GM18907 (cell line): ENCODE data around the gene SYNE3.
"Not testable (repeated sequence)": the region's sequence is repeated elsewhere in the genome, so short reads cannot be mapped to it uniquely, and the experiment has no call there.

ENCODE experiments used
- ATAC-seq: cut with Tn5 transposase; IDR thresholded peaks from one replicate; pipeline ENCODE4 v1.9.1; 2021; ENCODE audit warnings: mild to moderate bottlenecking, moderate library complexity; ENCODE audit not compliant: unreplicated experiment

Gene SYNE3

GRCh38 chr14:95524706-95525512 is 8.5 kb upstream of the SYNE3 start:
- no peak for ATAC-seq

GRCh38 chr14:95523815-95524448 is 7.5 kb upstream of the SYNE3 start:
- ATAC-seq, result no peak

DNA sequence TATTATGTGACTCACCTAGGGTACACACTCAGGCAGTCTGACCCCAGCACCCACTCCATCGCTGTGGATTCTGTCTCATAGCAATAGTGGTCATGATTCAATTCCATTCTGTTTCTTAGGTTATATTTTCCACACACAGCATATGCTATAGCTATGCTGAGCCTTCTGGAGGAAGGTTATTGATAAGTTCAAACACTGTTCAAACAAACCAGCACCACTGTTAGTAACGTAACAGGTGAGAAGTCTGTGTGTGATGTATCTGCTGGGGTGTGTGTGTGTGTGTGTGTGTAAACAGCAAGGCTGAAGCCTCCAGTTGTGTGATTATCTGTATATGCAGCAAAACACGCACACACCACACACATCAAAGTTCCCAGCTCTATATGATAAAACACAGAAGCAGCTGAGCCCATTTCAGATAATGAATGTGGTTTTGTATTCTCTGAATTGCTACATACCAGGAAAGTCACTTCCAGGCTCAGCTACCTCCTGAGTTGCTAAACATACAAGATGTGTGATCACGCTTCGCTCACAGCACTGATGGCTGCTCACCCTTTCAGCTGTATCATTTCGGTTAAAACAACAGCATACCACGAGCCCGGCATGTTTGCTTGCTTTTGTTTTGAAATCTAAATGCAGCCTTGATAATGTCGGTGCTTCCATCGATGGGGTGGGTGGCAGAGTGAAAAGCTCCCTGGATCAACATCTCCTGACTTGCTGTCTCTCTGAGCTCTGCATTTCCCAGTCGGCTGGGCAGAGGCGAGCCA is 6.8 kb upstream of the SYNE3 start:
- ATAC-seq, result no peak

- ATAC-seq, result no peak
Observed at GRCh38 chr14:95522556-95522955, 6.1 kb upstream of the SYNE3 start.

DNA sequence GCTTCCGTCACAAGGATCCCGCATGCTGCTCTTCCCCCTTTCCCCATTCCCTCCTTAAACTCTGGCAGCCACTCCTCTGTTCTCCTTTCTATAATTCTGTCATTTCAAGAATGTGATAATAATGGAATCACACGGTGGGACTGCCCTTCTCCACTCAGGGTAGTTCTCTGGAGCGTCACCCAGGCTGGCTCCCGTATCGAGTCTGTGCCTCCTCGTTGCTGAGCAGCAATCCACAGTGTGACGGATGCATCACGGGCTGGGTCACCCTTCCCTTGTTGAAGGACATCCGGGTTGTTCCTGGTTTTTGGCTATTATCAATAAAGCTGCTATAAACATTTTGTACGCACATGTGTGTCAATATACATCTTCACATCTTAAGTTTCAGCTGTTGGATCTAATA is 5.7 kb upstream of the SYNE3 start:
- ATAC-seq, result no peak

GRCh38 chr14:95521001-95521400 is 4.6 kb upstream of the SYNE3 start:
- ATAC-seq, result no peak

DNA sequence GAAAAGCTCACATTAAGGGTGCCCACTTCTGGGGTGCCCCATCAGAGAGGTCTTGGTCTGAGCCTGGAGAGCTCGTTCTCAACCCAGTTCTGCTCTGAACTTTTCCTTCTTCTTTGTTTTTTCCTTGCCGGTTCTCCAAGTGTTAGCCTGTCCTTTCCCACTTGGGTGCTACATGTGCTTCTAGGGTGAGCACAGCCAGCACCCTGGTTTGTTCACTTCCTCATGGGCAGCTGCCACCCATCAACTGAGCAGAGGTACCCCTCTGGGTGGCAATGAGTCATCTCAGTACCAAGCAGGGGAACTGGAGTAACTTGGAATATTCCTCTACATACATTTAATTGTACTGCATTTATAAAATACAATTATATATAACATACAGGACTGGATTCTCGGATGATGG is 3.9 kb upstream of the SYNE3 start:
- ATAC-seq, result no peak

- ATAC-seq, result no peak
Observed at GRCh38 chr14:95519699-95520098, 3.2 kb upstream of the SYNE3 start.

DNA sequence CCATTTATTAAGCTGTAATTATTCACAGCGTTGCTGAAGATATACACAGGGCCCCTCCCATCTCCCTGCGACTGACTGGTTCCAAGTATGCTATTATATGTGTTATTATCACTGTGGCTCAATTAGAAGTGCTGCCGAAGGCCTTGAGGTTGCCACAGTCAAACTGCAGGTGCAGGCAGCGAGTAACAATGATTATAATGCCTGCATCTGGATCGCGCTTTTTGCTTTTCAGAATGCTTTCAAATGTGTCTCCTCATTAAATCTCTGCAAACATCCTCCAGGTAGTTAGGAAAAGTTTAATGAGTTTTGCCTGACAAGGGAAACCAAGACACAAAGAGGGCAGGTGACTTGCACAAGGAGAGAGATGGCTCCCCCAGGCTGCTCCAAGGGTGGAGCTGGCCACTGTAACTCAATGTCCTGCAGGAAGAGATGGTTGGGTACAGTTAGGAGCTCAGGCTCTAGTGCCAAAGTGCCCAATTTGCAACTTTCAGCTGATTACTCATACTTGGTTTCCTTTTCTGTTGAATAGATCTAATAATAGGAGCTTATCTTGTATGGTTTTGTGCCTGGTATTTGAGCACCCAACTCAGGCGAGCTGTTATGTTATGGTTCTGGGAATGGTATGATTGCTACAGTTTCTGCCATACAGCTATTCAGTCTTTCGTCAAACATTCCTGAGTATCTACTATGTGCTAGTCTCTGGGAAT is 1.7 kb upstream of the SYNE3 start:
- ATAC-seq, result peak; percentile 28

DNA sequence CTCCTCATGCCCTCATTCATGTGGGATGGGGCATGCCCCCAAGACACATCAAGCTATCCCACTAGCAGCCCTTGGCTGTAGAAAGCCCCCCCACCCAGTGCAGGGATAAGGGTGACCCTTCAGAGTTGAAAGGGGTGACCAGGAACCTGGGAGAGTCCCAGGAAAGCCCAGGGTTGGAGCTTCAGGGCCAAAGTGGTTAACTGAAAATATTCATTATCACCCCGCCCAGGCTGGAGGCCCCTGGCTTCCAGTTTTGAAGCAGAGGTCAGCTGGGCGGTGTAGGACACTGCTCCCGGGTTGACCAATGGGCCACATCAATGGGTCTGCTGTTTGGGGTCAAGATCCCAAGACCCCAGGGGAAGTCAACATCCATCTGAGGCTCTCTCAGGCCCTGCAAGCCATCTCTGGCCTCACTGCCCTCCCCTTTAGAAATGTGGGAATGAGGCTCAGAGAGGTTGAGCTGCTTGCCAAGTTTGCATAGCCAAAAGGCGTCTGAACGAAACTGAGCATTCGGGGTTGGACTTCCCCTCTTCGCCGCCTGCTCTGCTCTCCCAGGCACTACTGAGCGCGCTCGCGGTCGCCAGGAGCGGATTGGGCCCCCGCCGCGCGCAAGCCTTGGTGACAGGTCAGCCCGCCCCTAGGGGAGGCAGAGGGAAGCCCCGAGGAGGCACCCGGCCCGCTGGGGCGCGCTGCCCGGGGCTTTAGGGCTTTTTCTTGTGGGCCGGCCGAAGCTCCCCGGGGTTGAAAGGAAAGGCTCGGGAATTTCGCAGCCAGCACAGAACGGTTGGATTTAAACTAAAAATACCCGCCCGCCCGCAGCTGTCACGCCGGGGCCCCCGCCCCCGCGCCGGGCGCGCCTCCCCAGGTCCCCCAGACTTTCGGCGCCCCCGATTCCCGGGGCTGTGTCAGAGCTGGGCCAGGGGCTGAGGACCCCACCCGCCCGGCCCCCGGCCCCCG is 576 bp downstream of the SYNE3 start:
- ATAC-seq, result peak; percentile 83

- ATAC-seq, result no peak
Observed at GRCh38 chr14:95515080-95515489, 1.4 kb downstream of the SYNE3 start.

DNA sequence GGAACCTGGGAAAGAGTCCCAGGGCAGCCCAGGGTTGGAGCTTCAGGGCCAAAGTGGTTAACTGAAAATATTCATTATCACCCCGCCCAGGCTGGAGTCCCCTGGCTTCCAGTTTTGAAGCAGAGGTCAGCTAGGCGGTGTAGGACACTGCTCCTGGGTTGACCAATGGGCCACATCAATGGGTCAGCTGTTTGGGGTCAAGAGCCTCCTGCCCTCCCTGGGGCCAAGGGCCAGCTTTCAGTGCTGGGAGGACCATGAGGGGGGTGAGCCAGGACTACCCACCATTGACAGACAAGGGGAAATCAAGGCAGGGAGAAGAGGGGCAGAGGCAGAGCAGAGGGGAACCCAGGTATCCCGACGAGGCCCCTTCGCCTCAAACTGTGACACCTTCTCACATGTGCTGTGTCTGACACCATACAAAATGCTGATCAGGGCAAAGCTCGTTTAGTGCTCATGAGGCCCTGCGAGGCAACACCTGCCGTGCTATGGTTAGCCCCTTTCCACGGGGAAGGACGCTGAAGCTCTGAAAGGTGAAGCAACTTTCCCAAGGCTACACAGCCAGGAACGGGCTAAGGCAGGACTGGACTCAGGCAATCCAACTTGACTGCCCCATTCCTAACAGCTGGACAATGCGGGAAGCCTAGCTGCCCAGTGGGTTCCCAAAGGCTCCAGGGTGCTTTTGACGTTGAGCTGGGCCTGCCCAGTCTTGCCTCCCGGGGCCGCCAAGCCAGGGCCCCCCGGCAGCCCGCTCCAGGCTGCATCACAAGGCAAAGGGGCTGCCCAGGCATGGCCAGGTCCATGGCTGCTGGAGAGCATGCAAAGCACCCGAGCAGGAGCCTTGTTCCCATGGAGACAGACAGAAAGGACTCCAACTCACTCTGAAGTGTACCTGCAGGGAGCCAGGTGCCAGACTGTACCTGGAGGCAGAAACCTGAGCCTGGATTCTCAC is 2.0 kb downstream of the SYNE3 start:
- ATAC-seq, result no peak

- no peak for ATAC-seq
Observed at GRCh38 chr14:95513291-95513690, 3.2 kb downstream of the SYNE3 start.

DNA sequence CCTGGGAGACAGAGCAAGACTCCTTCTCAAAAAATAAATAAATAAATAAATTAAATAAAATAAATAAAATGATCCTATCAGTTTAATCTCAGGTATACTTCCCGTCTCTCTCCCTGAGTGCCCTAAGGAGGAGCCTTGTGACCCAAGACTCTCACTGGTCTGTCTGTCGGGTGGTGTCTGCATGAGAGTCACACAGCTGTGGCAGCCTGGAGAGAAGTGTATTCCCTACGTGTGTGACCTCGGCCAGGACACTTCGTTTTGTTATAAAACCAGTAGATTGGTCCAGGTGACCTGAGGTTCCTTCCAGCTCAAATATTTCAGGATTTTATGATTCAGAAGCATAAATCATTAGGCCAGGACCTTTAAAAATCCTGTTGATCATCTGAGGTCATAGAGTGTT is 4.8 kb downstream of the SYNE3 start:
- ATAC-seq, result no peak

DNA sequence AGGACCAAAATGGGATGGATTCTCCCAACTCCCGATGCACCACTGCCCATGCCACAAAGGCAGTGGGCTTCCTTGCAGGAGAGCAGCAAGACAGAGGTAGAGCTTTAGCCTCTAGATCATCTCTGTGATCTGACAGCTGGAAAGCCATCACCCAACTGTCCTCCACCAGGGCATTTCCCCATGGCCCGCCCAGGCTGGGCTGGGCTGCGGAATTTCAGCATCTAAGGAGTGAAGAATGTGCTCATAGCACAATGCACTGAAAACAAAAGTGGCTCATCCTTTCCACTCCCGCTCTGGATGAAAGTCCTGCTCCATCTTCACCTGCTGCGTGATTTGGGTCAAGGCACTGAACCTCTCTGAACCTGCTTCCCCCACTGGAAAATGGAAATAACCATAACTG is 5.6 kb downstream of the SYNE3 start:
- no peak for ATAC-seq

DNA sequence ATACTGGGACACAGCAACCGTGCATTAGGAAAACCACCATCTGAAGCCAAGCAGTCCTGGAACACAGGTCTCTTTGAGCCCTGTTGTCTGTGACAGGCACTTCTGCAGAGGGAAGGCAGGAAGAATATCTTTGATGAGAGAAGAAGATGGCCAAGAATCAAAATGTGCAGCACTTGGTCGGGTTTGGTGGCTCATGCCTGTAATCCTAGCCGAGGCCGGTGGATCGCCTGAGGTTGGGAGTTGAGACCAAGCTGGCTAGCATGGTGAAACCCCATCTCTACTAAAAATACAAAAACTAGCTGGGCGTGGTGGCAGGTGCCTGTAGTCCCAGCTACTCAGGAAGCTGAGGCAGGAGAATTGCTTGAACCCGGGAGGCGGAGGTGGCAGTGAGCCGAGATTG is 6.1 kb downstream of the SYNE3 start:
- not testable (repeated sequence) for ATAC-seq

GRCh38 chr14:95509495-95509894 is 7.0 kb downstream of the SYNE3 start:
- no peak for ATAC-seq

DNA sequence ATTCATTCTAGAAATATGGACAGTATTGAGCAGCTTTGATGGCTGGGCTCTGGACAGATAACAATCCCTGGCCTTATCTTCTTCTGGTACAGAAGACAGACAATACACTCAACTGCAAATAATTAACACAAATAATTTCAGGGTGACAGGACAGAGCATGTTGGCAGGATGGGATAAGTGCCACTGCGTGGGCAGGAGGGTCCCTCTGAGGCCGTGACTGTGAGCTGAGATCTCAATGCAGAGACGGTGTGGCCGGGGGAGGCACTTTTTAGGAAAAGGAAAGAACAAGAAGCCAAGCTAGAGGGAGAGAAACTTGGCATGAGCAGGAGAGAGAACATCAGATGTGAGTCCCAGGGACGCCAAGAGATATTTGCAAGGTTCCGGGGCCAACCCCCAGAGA is 8.1 kb downstream of the SYNE3 start:
- no peak for ATAC-seq

GRCh38 chr14:95507701-95508103 is 8.7 kb downstream of the SYNE3 start:
- peak; percentile 57 for ATAC-seq
